Stimulated activated CD8-positive, alpha-beta memory T cell treated with anti-CD3 and anti-CD28 coated beads, Interleukin-4, amount 100 ng/mL, for 1 hour (primary cell): ENCODE measurements around the gene ACVR1.

Experiments used
- DNase-seq, 2 donors: peaks; one replicate each; pipeline ENCODE4 v3.0.0-alpha.2; 2020; ENCODE audit warnings: low read depth in 2 of 2, low spot score in 1 of 2

ACVR1 gene

GRCh38 chr2:157793053-157793612 is 83.0 kb downstream of the ACVR1 start:
- DNase-seq: no peak

- DNase-seq: no peak
Observed at GRCh38 chr2:157792335-157793052, 83.6 kb downstream of the ACVR1 start.

- no peak for DNase-seq
Observed at GRCh38 chr2:157790780-157791179, 85.3 kb downstream of the ACVR1 start.

GRCh38 chr2:157789933-157790511 is 86.1 kb downstream of the ACVR1 start:
- no peak for DNase-seq

GRCh38 chr2:157789256-157789655 is 86.9 kb downstream of the ACVR1 start:
- DNase-seq: no peak

GRCh38 chr2:157788201-157788600 is 87.9 kb downstream of the ACVR1 start:
- no peak for DNase-seq

GRCh38 chr2:157787364-157787938 is 88.7 kb downstream of the ACVR1 start:
- DNase-seq: no peak

GRCh38 chr2:157786663-157787363 is 89.3 kb downstream of the ACVR1 start:
- DNase-seq: no peak

- no peak for DNase-seq
Observed at GRCh38 chr2:157785866-157786662, 90.1 kb downstream of the ACVR1 start.

GRCh38 chr2:157785200-157785599 is 90.9 kb downstream of the ACVR1 start:
- no peak for DNase-seq

- DNase-seq: no peak
Observed at GRCh38 chr2:157784823-157785175, 91.3 kb downstream of the ACVR1 start.

GRCh38 chr2:157784169-157784822 is 91.8 kb downstream of the ACVR1 start:
- DNase-seq: no peak

GRCh38 chr2:157783245-157783644 is 92.9 kb downstream of the ACVR1 start:
- no peak for DNase-seq

- DNase-seq: no peak
Observed at GRCh38 chr2:157782057-157782845, 93.9 kb downstream of the ACVR1 start.

- no peak for DNase-seq
Observed at GRCh38 chr2:157780211-157780610, 95.9 kb downstream of the ACVR1 start.

- no peak for DNase-seq
Observed at GRCh38 chr2:157779794-157780193, 96.3 kb downstream of the ACVR1 start.

- no peak for DNase-seq
Observed at GRCh38 chr2:157777427-157777826, 98.7 kb downstream of the ACVR1 start.

- DNase-seq: no peak
Observed at GRCh38 chr2:157771234-157771633, 104.9 kb downstream of the ACVR1 start.

GRCh38 chr2:157769856-157770255 is 106.3 kb downstream of the ACVR1 start:
- no peak for DNase-seq

GRCh38 chr2:157764386-157764785 is 111.7 kb downstream of the ACVR1 start:
- DNase-seq: no peak
